Measurements from ENCODE around the gene FYB1. TPM values are rescaled to one million over a fixed set of nuclear protein-coding genes. Genes with fewer than 3 reads are reported as not detected.
A peak's percentile ranks its signal among the peaks of the same experiment; 100 is the strongest.

The FYB1 gene
- total RNA-seq, 1 donor from 2014 or later, result 84.9 TPM

- H3K4me1 Mint-ChIP-seq, result peaks cover 29% of the 10 kb centered on the region
- DNase-seq, result no peak
- no peaks in the 10 kb centered on the region for H3K27me3 Mint-ChIP-seq
- H3K4me3 Mint-ChIP-seq, result no peak overlapping the region
- intact Hi-C loops (cut with micrococcal nuclease), result no loop called here
- no peaks in the 10 kb centered on the region for H3K9me3 Mint-ChIP-seq
- H3K36me3 Mint-ChIP-seq (ENCODE audit: low read depth), result peaks cover 30% of the 10 kb centered on the region
- H3K27ac Mint-ChIP-seq, result no peak overlapping the region
Measured at GRCh38 chr5:39146831-39147540, 72.4 kb downstream of the FYB1 start.

DNA sequence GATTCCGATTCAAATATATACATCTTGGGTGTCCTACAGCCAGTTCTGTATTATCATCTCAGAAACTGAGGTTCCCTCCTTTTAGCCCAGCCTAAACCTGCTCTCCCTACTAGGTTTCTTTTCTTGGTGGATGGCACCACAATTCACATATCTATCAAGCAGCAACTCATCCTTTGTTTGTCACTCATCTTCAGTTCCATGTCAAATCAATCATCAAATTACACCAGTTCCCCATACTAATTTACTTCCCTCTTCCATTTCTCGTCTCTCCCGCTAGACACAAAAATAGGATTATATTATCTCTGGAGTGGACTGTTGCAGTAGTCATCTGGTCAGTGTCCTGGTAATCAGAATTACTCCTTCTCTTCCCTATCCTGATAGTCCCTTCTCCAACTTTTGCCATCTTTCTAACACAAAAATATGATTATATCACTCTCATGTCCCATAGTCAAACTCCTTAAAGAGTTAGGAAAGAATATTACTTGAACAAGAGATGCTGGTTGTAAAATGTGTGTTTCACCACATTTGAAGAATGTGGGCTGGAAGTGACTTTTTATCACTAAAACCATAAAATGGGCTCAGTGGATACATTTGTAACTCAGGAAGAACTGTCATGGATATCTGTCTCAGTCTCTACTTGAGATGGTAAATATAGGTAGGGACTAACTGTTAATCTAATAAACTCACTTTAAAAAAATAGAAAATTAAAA is 76.1 kb downstream of the FYB1 start:
- intact Hi-C loops (cut with micrococcal nuclease), result no loop called here
- Mint-ChIP-seq H3K27me3 (no peaks in the 10 kb centered on the region), H3K27ac (no peak overlapping the region)

GRCh38 chr5:39140558-39141168 is 78.7 kb downstream of the FYB1 start:
- DNase-seq, result no peak
- Mint-ChIP-seq H3K36me3 (ENCODE audit: low read depth) (peaks cover 30% of the 10 kb centered on the region), H3K9me3 (no peaks in the 10 kb centered on the region), H3K27ac (no peak overlapping the region), H3K4me1 (peaks cover 7% of the 10 kb centered on the region), H3K4me3 (no peak overlapping the region), H3K27me3 (no peaks in the 10 kb centered on the region)
- intact Hi-C loops (cut with micrococcal nuclease), result no loop called here

More for the DNA sequence above, 76.1 kb downstream of the FYB1 start:
- Mint-ChIP-seq H3K4me3 (no peak overlapping the region), H3K4me1 (peaks cover 4% of the 10 kb centered on the region), H3K9me3 (no peaks in the 10 kb centered on the region), H3K36me3 (ENCODE audit: low read depth) (peaks cover 17% of the 10 kb centered on the region)
- DNase-seq, result no peak

DNA sequence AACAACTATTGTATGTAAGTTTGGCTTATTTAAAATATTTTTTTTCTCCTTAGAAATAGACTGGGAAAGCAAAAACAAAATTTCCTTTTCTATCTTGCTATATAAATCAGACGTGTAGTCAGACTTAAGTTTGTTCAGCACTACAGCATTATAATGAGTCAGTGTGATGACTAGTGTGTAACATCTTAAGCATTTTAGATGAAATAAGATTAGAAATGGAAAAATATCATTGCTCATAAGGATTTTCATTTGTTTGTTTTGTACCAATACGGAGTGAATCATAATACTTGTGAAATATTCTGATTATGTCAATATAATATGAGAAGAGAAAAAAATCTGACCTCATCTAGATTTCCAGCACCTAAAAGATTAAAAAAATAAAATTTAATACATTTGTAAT is 80.5 kb downstream of the FYB1 start:
- peaks cover 38% of the 10 kb centered on the region for H3K36me3 Mint-ChIP-seq (ENCODE audit: low read depth)
- DNase-seq, result no peak
- H3K27ac Mint-ChIP-seq, result no peak overlapping the region
- no peaks in the 10 kb centered on the region for H3K9me3 Mint-ChIP-seq
- H3K27me3 Mint-ChIP-seq, result no peaks in the 10 kb centered on the region
- peaks cover 7% of the 10 kb centered on the region for H3K4me1 Mint-ChIP-seq
- intact Hi-C loops (cut with micrococcal nuclease), result no loop called here
- no peak overlapping the region for H3K4me3 Mint-ChIP-seq

GRCh38 chr5:39137819-39138451 is 81.4 kb downstream of the FYB1 start:
- H3K27ac Mint-ChIP-seq, result no peak overlapping the region
- intact Hi-C loops (cut with micrococcal nuclease), result no loop called here
- no peak for DNase-seq
- H3K4me3 Mint-ChIP-seq, result no peak overlapping the region
- H3K36me3 Mint-ChIP-seq (ENCODE audit: low read depth), result peaks cover 46% of the 10 kb centered on the region
- H3K9me3 Mint-ChIP-seq, result no peaks in the 10 kb centered on the region
- no peaks in the 10 kb centered on the region for H3K27me3 Mint-ChIP-seq
- H3K4me1 Mint-ChIP-seq, result peaks cover 7% of the 10 kb centered on the region

DNA sequence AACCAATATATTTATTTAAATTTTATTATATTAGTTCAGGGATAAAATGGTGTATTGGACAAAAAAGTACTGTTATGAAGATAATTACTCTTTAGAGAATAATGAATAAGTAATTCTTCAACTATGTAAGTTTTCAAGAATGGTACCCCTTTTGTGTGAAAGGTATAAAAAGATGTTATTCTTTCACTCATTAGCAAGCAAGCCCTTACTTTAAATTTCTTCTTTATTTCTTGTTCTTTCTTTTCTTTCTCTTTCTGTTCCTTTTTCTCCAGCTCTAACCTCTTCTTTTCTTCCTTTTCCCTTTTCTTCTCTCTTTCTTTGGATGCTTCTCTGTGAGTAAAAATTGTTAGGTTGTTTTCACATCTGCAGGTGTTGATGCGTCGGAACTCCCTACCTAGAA is 82.0 kb downstream of the FYB1 start:
- intact Hi-C loops (cut with micrococcal nuclease), result no loop called here
- Mint-ChIP-seq H3K27me3 (no peaks in the 10 kb centered on the region), H3K27ac (no peak overlapping the region), H3K4me3 (no peak overlapping the region), H3K4me1 (peaks cover 7% of the 10 kb centered on the region), H3K36me3 (ENCODE audit: low read depth) (peaks cover 48% of the 10 kb centered on the region), H3K9me3 (no peaks in the 10 kb centered on the region)
- no peak for DNase-seq

GRCh38 chr5:39132792-39133191 is 86.6 kb downstream of the FYB1 start:
- Mint-ChIP-seq H3K4me1 (peaks cover 11% of the 10 kb centered on the region), H3K4me3 (no peak overlapping the region), H3K27me3 (no peaks in the 10 kb centered on the region), H3K9me3 (no peaks in the 10 kb centered on the region), H3K27ac (no peak overlapping the region), H3K36me3 (ENCODE audit: low read depth) (peaks cover 75% of the 10 kb centered on the region)
- DNase-seq, result no peak
- intact Hi-C loops (cut with micrococcal nuclease), result no loop called here

DNA sequence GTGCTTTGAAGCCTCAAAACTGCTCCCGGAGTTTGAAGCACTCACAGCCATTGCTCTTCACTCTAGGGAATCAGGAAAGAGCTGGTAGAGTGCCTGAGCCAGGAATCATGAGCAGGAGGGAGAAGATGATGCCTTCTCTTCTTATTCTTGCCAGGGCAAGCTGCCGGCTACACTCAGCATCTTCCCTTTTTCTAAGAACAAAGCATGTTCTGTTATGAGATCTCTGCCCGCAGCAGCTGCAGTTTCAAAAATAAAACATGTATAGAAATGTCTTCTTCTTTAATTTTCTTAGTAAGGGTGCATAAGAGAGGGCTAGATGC is 87.3 kb downstream of the FYB1 start:
- intact Hi-C loops (cut with micrococcal nuclease), result no loop called here
- Mint-ChIP-seq H3K36me3 (ENCODE audit: low read depth) (peaks cover 71% of the 10 kb centered on the region), H3K27me3 (no peaks in the 10 kb centered on the region), H3K4me3 (no peak overlapping the region), H3K9me3 (no peaks in the 10 kb centered on the region), H3K27ac (no peak overlapping the region), H3K4me1 (peaks cover 7% of the 10 kb centered on the region)
- no peak for DNase-seq

DNA sequence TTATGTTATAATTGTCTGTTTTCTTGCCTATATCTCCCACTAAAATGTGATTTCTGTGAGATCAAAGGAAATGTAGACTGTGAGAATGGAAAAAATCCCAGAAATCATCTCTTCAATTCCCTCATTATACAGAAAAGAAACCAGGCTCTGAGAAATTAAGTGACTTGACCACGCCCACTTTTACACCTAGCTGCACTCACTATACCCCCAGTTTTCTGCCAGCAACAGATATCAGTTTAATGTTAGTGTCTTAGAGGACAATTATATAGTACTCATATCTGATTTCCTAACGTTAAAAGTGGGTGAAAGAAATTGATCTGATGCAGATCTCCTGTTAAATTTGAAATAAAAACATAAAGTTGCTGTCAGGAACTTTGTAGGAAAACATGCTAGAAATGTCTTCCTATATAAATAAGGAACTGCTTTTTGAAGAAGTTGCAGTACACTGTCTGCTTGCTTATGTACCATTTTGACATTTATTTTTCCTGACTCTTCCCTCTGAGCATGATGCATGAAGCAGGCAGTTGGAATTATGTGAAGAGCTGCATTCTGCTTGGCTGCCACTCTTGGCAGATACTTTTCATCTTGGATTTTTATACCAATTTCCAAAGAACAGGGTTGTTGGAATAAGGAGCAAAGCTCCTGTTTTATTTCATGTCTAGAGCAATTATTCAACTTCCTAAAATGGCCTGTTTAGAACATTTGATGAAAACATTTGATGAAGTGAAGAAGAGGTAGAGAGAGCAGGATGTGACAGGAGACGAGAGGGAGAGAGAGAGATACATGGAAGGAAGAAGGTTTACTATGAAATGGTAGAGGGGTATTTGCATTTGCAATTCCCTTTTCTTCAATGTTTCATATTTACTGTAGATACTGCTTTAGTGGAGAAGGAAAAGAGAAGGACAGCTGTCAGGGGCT is 87.9 kb downstream of the FYB1 start:
- intact Hi-C loops (cut with micrococcal nuclease), result no loop called here
- no peak overlapping the region for H3K4me3 Mint-ChIP-seq
- H3K36me3 Mint-ChIP-seq (ENCODE audit: low read depth), result peaks cover 68% of the 10 kb centered on the region
- DNase-seq, result no peak
- H3K27me3 Mint-ChIP-seq, result no peaks in the 10 kb centered on the region
- H3K4me1 Mint-ChIP-seq, result peaks cover 7% of the 10 kb centered on the region
- no peaks in the 10 kb centered on the region for H3K9me3 Mint-ChIP-seq
- H3K27ac Mint-ChIP-seq, result no peak overlapping the region

GRCh38 chr5:39130716-39131115 is 88.6 kb downstream of the FYB1 start:
- peaks cover 71% of the 10 kb centered on the region for H3K36me3 Mint-ChIP-seq (ENCODE audit: low read depth)
- H3K27ac Mint-ChIP-seq, result no peak overlapping the region
- intact Hi-C loops (cut with micrococcal nuclease), result no loop called here
- H3K4me1 Mint-ChIP-seq, result peaks cover 7% of the 10 kb centered on the region
- no peaks in the 10 kb centered on the region for H3K9me3 Mint-ChIP-seq
- DNase-seq, result no peak
- no peak overlapping the region for H3K4me3 Mint-ChIP-seq
- H3K27me3 Mint-ChIP-seq, result no peaks in the 10 kb centered on the region

- peak overlapping the region; percentile 40 for H3K27ac Mint-ChIP-seq
- H3K9me3 Mint-ChIP-seq, result no peaks in the 10 kb centered on the region
- H3K4me3 Mint-ChIP-seq, result no peak overlapping the region
- no peak for DNase-seq
- H3K36me3 Mint-ChIP-seq (ENCODE audit: low read depth), result peaks cover 58% of the 10 kb centered on the region
- peaks cover 8% of the 10 kb centered on the region for H3K4me1 Mint-ChIP-seq
- intact Hi-C loops (cut with micrococcal nuclease), result no loop called here
- no peaks in the 10 kb centered on the region for H3K27me3 Mint-ChIP-seq
Measured at GRCh38 chr5:39121922-39122321, 97.4 kb downstream of the FYB1 start.

- Mint-ChIP-seq H3K36me3 (ENCODE audit: low read depth) (peaks cover 62% of the 10 kb centered on the region), H3K27me3 (no peaks in the 10 kb centered on the region), H3K4me1 (peaks cover 13% of the 10 kb centered on the region), H3K4me3 (no peak overlapping the region), H3K9me3 (no peaks in the 10 kb centered on the region), H3K27ac (no peak overlapping the region)
- no peak for DNase-seq
- intact Hi-C loops (cut with micrococcal nuclease), result no loop called here
Measured at GRCh38 chr5:39121315-39121714, 98.0 kb downstream of the FYB1 start.

GRCh38 chr5:39120052-39120420 is 99.3 kb downstream of the FYB1 start:
- H3K36me3 Mint-ChIP-seq (ENCODE audit: low read depth), result peaks cover 65% of the 10 kb centered on the region
- H3K4me1 Mint-ChIP-seq, result peaks cover 19% of the 10 kb centered on the region
- H3K4me3 Mint-ChIP-seq, result no peak overlapping the region

More at GRCh38 chr5:39120052-39120420, 99.3 kb downstream of the FYB1 start:
- no peak for DNase-seq
- Mint-ChIP-seq H3K9me3 (no peaks in the 10 kb centered on the region), H3K27ac (no peak overlapping the region), H3K27me3 (no peaks in the 10 kb centered on the region)
- intact Hi-C loops (cut with micrococcal nuclease), result no loop called here
